Thyroid gland (tissue), 4 donors: ENCODE measurements around the gene HSPA5. TPM values are rescaled to one million over a fixed set of nuclear protein-coding genes. Genes with fewer than 3 reads are reported as not detected.
A peak's percentile ranks its signal among the peaks of the same experiment; 100 is the strongest.
"Not testable (repeated sequence)": the region's sequence is repeated elsewhere in the genome, so short reads cannot be mapped to it uniquely, and the experiment has no call there.

Source experiments
- DNase-seq, 2 donors: peaks; one replicate each; pipeline ENCODE4 v3.0.0-alpha.2; 2019
- H3K27ac ChIP-seq, 3 donors: fragments of 200-600 bp; sonication (generic); 1 replicate in 2 of 3; 2 replicates in 1 of 3; pipeline ENCODE4 v1.5.1; 2016 to 2019; ENCODE audit warnings: mild to moderate bottlenecking in 1 of 3, moderate library complexity in 1 of 3
- H3K27me3 ChIP-seq: fragments of 200-600 bp; sonication (generic); one replicate; pipeline ENCODE4 v1.5.1; 2019
- H3K36me3 ChIP-seq, 2 donors: fragments of 200-600 bp; sonication (generic); one replicate each; pipeline ENCODE4 v1.5.1; 2016 to 2019
- H3K4me1 ChIP-seq, 2 donors: fragments of 200-600 bp; sonication (generic); one replicate each; pipeline ENCODE4 v1.5.1; 2017 to 2019
- H3K4me3 ChIP-seq, 3 donors: fragments of 200-600 bp; sonication (generic); replicated peaks in 1 of 3; 1 replicate in 2 of 3; 2 replicates in 1 of 3; pipeline ENCODE4 v1.5.1; 2016; ENCODE audit warnings: mild to moderate bottlenecking in 1 of 3
- H3K9me3 ChIP-seq: fragments of 200-600 bp; sonication (generic); one replicate; pipeline ENCODE4 v1.5.1; 2017
- POLR2A ChIP-seq, 2 donors: fragments of 450-650 bp; IDR thresholded peaks; one replicate each; pipeline ENCODE4 v1.6.1; 2017; ENCODE audit warnings: antibody characterized with exemption in 2 of 2, mild to moderate bottlenecking in 2 of 2, moderate library complexity in 1 of 2
- WGBS, 2 donors: methylation state at CpG; one replicate each; pipeline ENCODE4 v1.1.5; 2017; 5-methylcytosine and 5-hydroxymethylcytosine counted together
- intact Hi-C: fragments of 100-400 bp; cut with DNase I; formaldehyde crosslinking; loops from one replicate; pipeline ENCODE4 v1.15.1; 2023
- total RNA-seq, 4 donors: library from RNA; depleted of rRNA; stranded (reverse); fragments of >200 nt; gene quantifications; one replicate each; pipeline ENCODE4 v1.2.3, GENCODE V29; 2016
- TF ChIP-seq, protein P1 (sequence below), 6 experiments: fragments of 200-600 bp in 3 of 6; fragments of 450-650 bp in 3 of 6; sonication (generic) in 3 of 6; IDR thresholded peaks; one replicate each; pipeline ENCODE4 v1.5.1; 2016 to 2019; ENCODE audit warnings: antibody characterized with exemption in 6 of 6, mild to moderate bottlenecking in 2 of 6, inconsistent platforms in 1 of 6, moderate library complexity in 1 of 6

The HSPA5 gene
- total RNA-seq, 4 donors from 2014 or later = 202 to 921 (median 592) TPM

DNA sequence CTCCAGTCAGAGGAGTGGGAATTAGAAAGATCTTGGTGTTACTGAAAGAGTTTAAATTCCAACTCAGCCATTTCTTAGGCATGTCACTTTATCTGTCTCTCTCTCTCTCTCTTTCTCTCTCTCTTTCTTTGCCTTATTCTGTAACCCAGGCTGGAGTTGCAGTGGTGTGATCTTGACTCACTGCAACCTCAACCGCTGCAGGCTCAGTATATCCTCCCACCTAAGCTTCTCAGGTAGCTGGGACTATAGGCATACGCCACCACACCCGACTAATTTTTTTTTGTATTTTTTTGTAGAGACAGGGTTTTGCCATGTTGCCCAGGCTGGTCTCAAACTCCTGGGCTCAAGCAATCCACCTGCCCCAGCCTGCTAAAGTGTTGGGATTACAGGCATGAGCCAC is 22.5 kb downstream of the HSPA5 start:
- Histone ChIP-seq H3K27me3 (no peaks in the 10 kb centered on the region), H3K4me3 (no peak overlapping the region), H3K9me3 (no peaks in the 10 kb centered on the region), H3K4me1 (no peaks in the 10 kb centered on the region), H3K36me3 (peaks cover 0 to 3% of the 10 kb centered on the region in 2 donors), H3K27ac (no peak overlapping the region)
- 94 to 97% methylated on average over 3 of the region's 3 CpGs for WGBS, 2 donors
- intact Hi-C loops = no loop called here
- no peak for DNase-seq
- TF ChIP-seq POLR2A (IDR thresholded peaks at IDR 0.05) = no peak
- TF ChIP-seq, protein P1, sequence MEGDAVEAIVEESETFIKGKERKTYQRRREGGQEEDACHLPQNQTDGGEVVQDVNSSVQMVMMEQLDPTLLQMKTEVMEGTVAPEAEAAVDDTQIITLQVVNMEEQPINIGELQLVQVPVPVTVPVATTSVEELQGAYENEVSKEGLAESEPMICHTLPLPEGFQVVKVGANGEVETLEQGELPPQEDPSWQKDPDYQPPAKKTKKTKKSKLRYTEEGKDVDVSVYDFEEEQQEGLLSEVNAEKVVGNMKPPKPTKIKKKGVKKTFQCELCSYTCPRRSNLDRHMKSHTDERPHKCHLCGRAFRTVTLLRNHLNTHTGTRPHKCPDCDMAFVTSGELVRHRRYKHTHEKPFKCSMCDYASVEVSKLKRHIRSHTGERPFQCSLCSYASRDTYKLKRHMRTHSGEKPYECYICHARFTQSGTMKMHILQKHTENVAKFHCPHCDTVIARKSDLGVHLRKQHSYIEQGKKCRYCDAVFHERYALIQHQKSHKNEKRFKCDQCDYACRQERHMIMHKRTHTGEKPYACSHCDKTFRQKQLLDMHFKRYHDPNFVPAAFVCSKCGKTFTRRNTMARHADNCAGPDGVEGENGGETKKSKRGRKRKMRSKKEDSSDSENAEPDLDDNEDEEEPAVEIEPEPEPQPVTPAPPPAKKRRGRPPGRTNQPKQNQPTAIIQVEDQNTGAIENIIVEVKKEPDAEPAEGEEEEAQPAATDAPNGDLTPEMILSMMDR (IDR thresholded peaks at IDR 0.05) = no peak

DNA sequence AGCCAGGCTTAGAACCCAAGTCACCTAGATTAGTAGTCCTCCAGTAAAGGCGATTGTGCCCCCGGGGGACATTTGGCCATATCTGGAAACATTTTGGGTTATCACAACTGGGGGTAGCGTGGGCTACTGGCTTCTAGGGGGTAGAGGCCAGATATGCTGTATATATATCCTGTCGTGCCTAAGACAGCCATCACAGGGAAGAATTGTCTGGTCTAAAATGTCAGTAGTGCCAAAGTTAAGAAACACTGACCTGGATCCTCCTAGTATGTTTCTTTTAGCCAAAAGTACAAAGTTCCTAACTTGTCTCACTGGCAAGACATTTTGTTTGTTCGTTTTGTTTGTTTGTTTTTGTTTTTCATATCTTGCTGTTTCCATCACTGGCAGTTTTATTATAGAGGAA is 27.0 kb downstream of the HSPA5 start:
- H3K27ac ChIP-seq = no peak overlapping the region
- 93 to 95% methylated on average over 5 of the region's 5 CpGs for WGBS, 2 donors
- no peaks in the 10 kb centered on the region for H3K9me3 ChIP-seq
- intact Hi-C loops = no loop called here
- H3K36me3 ChIP-seq = no peaks in the 10 kb centered on the region
- H3K4me3 ChIP-seq = no peak overlapping the region
- DNase-seq = no peak
- H3K27me3 ChIP-seq = no peaks in the 10 kb centered on the region
- TF ChIP-seq, protein P1 (IDR thresholded peaks at IDR 0.05) = no peak
- no peak for TF ChIP-seq POLR2A (IDR thresholded peaks at IDR 0.05)
- H3K4me1 ChIP-seq = no peaks in the 10 kb centered on the region

DNA sequence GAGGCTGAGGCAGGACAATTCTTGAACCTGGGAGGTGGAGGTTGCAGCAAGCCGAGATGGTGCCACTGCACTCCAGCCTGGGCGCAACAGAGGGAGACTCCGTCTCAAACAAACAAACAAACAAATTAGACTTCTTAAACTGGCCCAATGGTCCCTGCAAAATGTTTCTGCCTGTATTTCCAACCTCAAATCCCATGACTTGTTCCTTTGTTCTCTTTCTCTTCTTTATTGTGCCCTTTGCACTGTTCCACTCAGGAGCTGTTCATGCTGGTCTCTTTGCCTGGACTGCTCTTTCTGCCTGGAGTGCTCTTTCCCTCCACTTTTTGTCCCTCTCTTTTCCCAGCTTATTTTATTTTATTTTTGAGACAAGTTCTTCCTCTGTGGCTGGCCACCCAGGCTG is 36.7 kb downstream of the HSPA5 start:
- intact Hi-C loops = loop anchor here (5.0 kb wide), 1 partner anchor 38 kb away; the partner anchor contains the start of gene HSPA5
- H3K36me3 ChIP-seq = peaks cover 9 to 13% of the 10 kb centered on the region in 2 donors
- no peak for DNase-seq
- 87 to 93% methylated on average over 3 of the region's 3 CpGs for WGBS, 2 donors
- H3K4me1 ChIP-seq = peaks cover 5 to 8% of the 10 kb centered on the region in 2 donors
- no peak for TF ChIP-seq POLR2A (IDR thresholded peaks at IDR 0.05)
- TF ChIP-seq, protein P1 (IDR thresholded peaks at IDR 0.05) = no peak
- no peak overlapping the region for H3K4me3 ChIP-seq
- H3K27me3 ChIP-seq = no peaks in the 10 kb centered on the region
- no peak overlapping the region for H3K27ac ChIP-seq
- H3K9me3 ChIP-seq = no peaks in the 10 kb centered on the region

DNA sequence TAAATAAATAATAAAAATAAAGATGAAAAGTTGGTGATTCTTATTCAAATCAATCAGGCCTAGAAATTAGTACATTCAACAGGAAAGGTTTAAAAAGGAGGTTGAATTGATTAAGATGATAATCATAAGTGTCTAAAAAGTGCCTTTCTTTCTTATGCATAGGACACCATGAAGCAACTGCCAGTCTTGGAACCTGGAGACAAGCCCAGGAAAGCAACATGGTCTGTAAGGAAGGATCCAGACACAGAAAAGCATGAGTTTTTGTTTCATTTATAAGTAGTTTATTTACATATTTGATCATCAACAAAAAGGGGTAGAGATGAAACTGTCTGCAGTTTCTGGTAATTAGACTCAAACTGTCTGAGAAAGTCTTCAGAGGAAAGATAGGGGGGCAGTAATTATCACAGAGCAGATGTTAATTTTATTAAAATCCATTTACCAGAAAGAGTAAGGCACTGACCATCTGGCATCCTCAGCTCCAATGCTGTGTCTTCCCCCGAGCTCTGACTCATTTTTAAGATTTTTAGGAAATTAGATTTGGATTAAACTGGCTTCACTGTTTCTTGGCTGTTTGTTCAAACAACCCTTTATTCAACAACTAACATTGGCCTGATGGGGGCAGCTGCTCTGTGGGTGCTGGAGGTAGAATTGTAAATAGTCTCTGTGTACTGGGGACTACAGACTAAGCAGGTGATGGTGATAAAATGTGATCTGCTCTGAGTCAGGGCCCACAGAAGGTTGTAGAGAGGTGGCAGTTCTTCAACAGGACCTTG is 38.1 kb downstream of the HSPA5 start:
- peaks cover 5 to 10% of the 10 kb centered on the region in 2 donors for H3K4me1 ChIP-seq
- intact Hi-C loops = loop anchor here (5.0 kb wide), 1 partner anchor 39 kb away; the partner anchor contains the start of gene HSPA5
- TF ChIP-seq POLR2A (IDR thresholded peaks at IDR 0.05) = no peak
- 92 to 96% methylated on average over 1 of the region's 1 CpG for WGBS, 2 donors
- H3K9me3 ChIP-seq = no peaks in the 10 kb centered on the region
- no peak overlapping the region for H3K4me3 ChIP-seq
- no peak for DNase-seq
- H3K36me3 ChIP-seq = peaks cover under 1 to 13% of the 10 kb centered on the region in 2 donors
- H3K27ac ChIP-seq = no peak overlapping the region
- H3K27me3 ChIP-seq = no peaks in the 10 kb centered on the region

DNA sequence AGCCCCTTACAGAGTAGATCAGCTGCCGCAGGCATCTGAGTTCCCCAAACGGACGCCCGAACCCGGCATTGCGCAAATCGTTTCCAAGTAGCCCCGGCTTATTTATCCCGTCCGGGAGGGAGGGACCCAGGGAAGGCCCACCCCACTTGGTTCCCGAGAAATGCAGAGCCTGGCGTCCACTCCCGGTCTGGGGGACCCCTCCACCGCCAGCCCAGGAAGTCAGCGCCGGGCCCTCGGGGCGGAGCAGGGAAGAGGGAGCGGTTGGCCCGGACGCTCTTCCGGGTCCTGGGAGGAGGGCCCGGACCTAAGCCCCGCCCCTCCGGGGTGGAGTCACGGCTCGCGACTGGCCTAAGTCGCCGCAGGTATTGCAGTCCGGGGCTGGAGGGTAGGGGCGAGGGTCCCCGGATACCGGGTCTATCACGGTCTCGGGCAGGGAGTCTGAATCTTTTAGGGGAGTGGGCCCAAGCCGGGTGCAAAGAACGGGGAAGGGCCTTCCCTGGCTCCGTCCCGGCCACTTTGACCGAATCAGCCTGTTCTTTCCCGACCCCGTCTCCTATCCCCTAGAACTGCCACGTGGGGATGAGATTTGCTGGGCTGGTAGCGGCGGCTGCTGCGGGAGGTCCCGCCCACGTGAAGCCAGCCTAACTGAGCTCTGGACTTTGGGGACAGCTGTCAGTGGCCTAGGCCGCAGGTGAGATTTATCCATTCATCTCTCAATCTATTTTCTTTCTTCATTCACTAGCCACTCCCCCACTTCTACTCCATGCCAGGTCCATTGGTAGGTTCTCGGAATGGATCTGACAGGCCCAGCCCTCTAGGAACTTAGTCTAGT is 40.7 kb downstream of the HSPA5 start, which contains the start of gene RABEPK:
Gene RABEPK, plus strand, starts transcription at position 327 of the 832 bp plus-strand sequence. CDS start 2,472 bp downstream, outside the sequence.
- peak within 1 kb of the TSS; percentile 24 to 75 (median 47) for H3K4me3 ChIP-seq
- peak in 1 of 2 donors; percentile 91 for TF ChIP-seq POLR2A (IDR thresholded peaks at IDR 0.05)
- TF ChIP-seq, protein P1 (IDR thresholded peaks at IDR 0.05) = no peak
- intact Hi-C loops = loop anchor here (5.0 kb wide), 1 partner anchor 42 kb away; the partner anchor contains the start of gene HSPA5
- WGBS, 2 donors = 0 to 1% methylated on average over 16 to 25 of the region's 51 CpGs
- no peaks in the 10 kb centered on the region for H3K9me3 ChIP-seq
- H3K4me1 ChIP-seq = peaks cover 5 to 10% of the 10 kb centered on the region in 2 donors
- no peaks in the 10 kb centered on the region for H3K27me3 ChIP-seq
- H3K36me3 ChIP-seq = no peaks in the 10 kb centered on the region
- H3K27ac ChIP-seq = peak within 1 kb of the TSS; percentile 82 to 95 (median 83)
- DNase-seq = peak; percentile 93 to 95

DNA sequence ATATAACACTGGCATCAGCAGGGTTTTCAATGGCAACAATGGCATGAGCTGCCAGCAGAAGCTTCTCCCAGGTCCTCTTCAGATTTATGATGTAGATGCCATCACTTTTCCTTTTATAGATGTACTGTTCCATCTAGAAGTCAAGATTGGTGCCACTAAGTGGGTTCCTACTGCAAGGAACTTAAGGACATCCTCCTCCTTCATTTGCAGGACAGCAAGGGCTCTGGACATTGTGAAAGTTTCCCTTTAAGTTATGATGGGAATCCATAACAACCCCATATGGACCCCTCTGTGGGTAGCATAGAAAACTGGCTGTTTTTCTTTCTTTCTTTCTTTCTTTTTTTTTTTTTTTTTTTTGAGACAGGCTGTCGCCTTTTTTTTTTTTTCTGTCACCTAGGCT is 45.6 kb downstream of the HSPA5 start:
- H3K9me3 ChIP-seq, DNase-seq, intact Hi-C loops, H3K4me1 ChIP-seq, H3K27ac ChIP-seq, H3K36me3 ChIP-seq, H3K4me3 ChIP-seq, H3K27me3 ChIP-seq: not testable (repeated sequence)
- WGBS, 2 donors = 82 to 92% methylated on average over 1 of the region's 1 CpG

DNA sequence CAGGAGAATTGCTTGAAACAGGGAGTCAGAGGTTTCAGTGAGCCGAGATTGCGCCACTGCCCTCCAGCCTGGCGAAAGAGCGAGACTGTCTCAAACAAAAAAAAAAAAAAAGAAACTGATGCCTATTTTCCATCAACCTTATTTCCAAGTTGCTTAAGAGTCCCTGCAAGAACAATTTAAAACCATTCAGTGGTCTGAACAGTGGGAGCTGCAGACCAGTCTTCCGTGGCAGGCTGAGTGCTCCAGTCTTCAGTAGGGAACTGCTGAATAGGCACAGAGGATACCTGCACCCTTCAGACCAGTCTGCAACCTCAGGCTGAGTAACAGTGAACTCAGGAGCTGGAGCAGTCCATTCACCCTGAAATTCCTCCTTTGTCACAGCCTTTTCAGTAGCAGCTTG is 46.7 kb downstream of the HSPA5 start:
- Histone ChIP-seq H3K27ac (peak overlapping the region in 1 of 3 donors; percentile 59), H3K4me1 (peaks cover 7 to 11% of the 10 kb centered on the region in 2 donors)
- H3K9me3 ChIP-seq, intact Hi-C loops, H3K36me3 ChIP-seq, H3K4me3 ChIP-seq, H3K27me3 ChIP-seq: not testable (repeated sequence)
- 41 to 66% methylated on average over 5 of the region's 5 CpGs for WGBS, 2 donors
- peak; percentile 65 to 77 for DNase-seq
